ENCODE measurements around the gene WDCP. TPM values are rescaled to one million over a fixed set of nuclear protein-coding genes. Genes with fewer than 3 reads are reported as not detected.
A peak's percentile ranks its signal among the peaks of the same experiment; 100 is the strongest.
"Not testable (repeated sequence)": the region's sequence is repeated elsewhere in the genome, so short reads cannot be mapped to it uniquely, and the experiment has no call there.

WDCP gene, protein sequence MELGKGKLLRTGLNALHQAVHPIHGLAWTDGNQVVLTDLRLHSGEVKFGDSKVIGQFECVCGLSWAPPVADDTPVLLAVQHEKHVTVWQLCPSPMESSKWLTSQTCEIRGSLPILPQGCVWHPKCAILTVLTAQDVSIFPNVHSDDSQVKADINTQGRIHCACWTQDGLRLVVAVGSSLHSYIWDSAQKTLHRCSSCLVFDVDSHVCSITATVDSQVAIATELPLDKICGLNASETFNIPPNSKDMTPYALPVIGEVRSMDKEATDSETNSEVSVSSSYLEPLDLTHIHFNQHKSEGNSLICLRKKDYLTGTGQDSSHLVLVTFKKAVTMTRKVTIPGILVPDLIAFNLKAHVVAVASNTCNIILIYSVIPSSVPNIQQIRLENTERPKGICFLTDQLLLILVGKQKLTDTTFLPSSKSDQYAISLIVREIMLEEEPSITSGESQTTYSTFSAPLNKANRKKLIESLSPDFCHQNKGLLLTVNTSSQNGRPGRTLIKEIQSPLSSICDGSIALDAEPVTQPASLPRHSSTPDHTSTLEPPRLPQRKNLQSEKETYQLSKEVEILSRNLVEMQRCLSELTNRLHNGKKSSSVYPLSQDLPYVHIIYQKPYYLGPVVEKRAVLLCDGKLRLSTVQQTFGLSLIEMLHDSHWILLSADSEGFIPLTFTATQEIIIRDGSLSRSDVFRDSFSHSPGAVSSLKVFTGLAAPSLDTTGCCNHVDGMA
- 9.3 TPM for total RNA-seq
- long read RNA-seq, partial matches to known transcripts, result 0 of 3 reads
- long read RNA-seq, other reads (novel, unspliced or antisense), result 0 of 3 reads

DNA sequence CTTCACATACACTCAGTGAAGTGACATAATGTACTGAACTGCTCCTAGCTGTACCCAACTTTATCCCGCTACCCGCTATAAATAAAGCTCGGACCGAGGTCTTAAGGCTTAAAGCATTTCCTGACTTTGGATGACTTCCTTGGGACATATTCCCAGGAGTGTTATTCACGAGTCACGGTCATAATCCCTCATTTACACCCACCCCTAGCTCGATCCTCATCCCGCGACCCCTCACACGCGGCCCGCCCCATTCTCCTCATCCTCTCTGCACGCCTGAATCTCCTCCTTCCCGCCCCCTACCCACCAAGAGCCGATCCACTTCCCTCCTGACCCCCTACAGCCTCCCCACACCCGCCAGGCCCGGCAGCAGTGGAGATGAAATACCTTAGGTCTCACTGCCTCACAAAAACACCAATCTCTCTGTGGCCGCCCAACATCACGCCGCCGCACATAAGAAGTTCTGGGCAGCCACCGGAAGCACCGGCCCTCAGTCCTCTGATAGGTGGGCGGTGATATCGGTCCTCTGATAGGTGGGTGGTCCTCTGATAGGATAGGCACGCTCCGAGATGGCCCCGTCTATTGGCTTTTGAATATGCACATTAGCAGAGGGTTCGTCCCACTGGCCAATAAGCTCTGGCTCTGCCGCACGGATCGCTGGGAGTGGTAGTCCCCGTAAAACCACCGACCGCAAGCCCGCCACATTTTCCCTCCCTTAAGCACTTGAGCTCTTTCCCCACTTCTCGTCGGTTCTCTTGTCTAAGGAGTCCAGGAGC lies at the start of gene WDCP:
Gene WDCP (minus strand): TSS at position 462 of the 773 bp plus-strand sequence. CDS start 7,897 bp downstream, outside the sequence.
- ATAC-seq (peak; percentile 99), DNase-seq (peak; percentile 95)
- H3K4me3 ChIP-seq, result peak within 1 kb of the TSS; percentile 81
- H3K36me3 ChIP-seq, result no peaks in the 10 kb centered on the region
- H3K27ac ChIP-seq, result peak within 1 kb of the TSS; percentile 61
- no peaks in the 10 kb centered on the region for H3K9me3 ChIP-seq
- TF ChIP-seq, protein P1, sequence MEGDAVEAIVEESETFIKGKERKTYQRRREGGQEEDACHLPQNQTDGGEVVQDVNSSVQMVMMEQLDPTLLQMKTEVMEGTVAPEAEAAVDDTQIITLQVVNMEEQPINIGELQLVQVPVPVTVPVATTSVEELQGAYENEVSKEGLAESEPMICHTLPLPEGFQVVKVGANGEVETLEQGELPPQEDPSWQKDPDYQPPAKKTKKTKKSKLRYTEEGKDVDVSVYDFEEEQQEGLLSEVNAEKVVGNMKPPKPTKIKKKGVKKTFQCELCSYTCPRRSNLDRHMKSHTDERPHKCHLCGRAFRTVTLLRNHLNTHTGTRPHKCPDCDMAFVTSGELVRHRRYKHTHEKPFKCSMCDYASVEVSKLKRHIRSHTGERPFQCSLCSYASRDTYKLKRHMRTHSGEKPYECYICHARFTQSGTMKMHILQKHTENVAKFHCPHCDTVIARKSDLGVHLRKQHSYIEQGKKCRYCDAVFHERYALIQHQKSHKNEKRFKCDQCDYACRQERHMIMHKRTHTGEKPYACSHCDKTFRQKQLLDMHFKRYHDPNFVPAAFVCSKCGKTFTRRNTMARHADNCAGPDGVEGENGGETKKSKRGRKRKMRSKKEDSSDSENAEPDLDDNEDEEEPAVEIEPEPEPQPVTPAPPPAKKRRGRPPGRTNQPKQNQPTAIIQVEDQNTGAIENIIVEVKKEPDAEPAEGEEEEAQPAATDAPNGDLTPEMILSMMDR (IDR thresholded peaks at IDR 0.05), result no peak
- peaks cover 17% of the 10 kb centered on the region for H3K4me1 ChIP-seq
- no peaks in the 10 kb centered on the region for H3K27me3 ChIP-seq
- intact Hi-C loops (cut with DNase I), result no loop called here

DNA sequence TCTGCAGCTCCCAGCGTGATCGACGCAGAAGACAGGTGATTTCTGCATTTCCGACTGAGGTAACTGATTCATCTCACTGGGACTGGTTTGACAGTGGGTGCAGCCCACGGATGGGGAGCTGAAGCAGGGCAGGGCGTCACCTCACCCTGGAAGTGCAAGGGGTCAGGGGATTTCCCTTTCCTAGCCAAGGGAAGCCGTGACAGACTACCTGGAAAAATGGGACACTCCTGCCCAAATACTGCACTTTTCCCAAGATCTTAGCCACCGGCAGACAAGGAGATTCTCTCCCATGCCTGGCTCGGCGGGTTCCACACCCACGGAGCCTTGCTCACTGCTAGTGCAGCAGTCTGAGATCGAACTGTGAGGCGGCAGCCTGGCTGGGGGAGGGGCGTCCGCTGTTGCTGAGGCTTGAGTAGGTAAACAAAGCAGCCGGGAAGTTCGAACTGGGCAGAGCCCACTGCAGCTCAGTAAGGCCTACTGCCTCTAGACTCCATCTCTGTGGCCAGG lies 48.0 kb upstream of the WDCP start:
- H3K36me3 ChIP-seq; DNase-seq; H3K4me1 ChIP-seq; H3K9me3 ChIP-seq; H3K27ac ChIP-seq; H3K4me3 ChIP-seq; H3K27me3 ChIP-seq; intact Hi-C loops (cut with DNase I); ATAC-seq: not testable (repeated sequence)

DNA sequence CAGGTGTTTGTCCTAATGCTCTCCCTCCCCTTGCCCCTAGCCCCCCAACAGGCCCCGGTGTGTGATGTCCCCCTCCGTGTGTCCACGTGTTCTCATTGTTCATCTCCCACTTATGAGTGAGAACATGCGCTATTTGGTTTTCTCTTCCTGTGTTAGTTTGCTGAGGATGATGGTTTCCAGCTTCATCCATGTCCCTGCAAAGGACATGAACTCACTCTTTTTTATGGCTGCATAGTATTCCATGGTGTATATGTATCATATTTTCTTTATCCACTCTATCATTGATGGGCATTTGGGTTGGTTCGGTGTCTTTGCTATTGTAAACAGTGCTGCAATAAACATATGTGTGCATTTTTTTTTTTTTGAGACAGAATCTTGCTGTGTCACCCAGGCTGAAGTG lies 46.1 kb upstream of the WDCP start:
- H3K36me3 ChIP-seq; ATAC-seq; intact Hi-C loops (cut with DNase I); H3K4me1 ChIP-seq; H3K27ac ChIP-seq; DNase-seq; H3K27me3 ChIP-seq; H3K4me3 ChIP-seq; H3K9me3 ChIP-seq: not testable (repeated sequence)

DNA sequence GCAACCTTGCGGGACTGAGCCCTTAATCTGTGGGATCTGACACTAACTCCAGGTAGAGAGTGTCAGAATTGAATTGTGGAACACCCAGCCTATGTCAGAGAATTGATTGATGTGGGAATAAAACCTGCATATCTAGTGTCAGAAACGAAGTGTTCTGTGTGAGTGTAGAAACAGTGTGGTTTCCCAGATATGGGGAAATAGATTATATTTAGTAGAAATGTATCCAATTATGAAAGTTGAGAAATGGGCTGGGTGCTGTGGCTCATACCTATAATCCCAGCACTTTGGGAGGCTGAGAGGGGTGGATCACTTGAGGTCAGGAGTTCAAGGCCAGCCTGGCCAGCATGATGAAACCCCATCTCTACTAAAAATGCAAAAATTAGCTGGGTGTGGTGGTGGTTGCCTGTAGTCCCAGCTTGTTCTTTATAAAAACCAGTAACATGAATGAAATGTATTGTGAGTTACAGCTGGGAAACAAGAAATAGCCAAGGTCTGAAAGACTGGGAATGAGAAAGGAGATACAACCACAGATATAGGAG lies 41.7 kb upstream of the WDCP start:
- H3K27me3 ChIP-seq, result no peaks in the 10 kb centered on the region
- no peak for ATAC-seq
- H3K9me3 ChIP-seq, result no peaks in the 10 kb centered on the region
- DNase-seq, result no peak
- H3K4me3 ChIP-seq, result no peak overlapping the region
- H3K36me3 ChIP-seq, result peaks cover 9% of the 10 kb centered on the region
- intact Hi-C loops (cut with DNase I), result no loop called here
- peaks cover 6% of the 10 kb centered on the region for H3K4me1 ChIP-seq
- no peak overlapping the region for H3K27ac ChIP-seq
- TF ChIP-seq, protein P1 (IDR thresholded peaks at IDR 0.05), result no peak

DNA sequence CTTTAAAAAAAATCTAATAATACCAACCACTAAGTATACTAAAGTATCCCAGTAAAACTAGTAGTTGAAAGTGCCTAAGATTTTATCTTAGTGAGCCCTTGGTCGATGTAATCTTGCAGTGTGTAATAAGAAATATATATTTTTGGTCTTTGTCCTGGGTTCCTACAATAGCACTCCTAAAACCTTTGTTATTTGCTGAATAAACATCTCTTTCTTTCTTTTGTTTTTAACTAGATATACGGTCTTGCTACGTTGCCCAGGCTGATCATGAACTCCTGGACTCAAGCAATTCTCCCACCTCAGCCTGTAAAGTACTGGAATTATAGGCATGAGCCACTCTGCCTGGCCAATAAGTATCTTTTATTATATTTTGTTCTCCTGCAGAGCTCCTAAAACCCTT lies 39.8 kb upstream of the WDCP start:
- no peak for DNase-seq
- H3K4me3 ChIP-seq, result no peak overlapping the region
- H3K27ac ChIP-seq, result no peak overlapping the region
- no peak for ATAC-seq
- TF ChIP-seq, protein P1 (IDR thresholded peaks at IDR 0.05), result no peak
- intact Hi-C loops (cut with DNase I), result no loop called here
- peaks cover 22% of the 10 kb centered on the region for H3K4me1 ChIP-seq
- no peaks in the 10 kb centered on the region for H3K27me3 ChIP-seq
- H3K36me3 ChIP-seq, result peaks cover 18% of the 10 kb centered on the region
- no peaks in the 10 kb centered on the region for H3K9me3 ChIP-seq

DNA sequence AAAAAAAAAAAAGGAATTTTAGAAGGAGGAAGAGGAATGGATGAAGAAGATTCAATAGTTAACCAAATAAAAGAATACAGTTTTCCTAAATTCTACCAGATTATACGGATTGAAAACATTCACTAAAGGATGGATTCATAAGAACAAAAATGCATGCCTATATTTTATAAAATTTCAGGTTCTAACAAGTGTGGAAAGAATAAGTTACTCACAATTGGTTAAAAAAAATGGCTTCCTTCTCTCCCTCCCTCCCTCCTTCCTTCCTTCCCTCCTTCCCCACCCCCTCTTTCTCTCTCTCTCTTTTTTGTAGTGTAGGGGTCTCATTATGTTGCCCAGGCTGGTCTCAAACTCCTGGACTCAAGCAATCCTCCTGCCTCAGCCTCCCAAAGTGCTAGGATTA lies 39.0 kb upstream of the WDCP start:
- TF ChIP-seq, protein P1 (IDR thresholded peaks at IDR 0.05), result no peak
- no peak for ATAC-seq
- Histone ChIP-seq H3K9me3 (no peaks in the 10 kb centered on the region), H3K4me3 (no peak overlapping the region), H3K36me3 (peaks cover 20% of the 10 kb centered on the region), H3K27me3 (no peaks in the 10 kb centered on the region), H3K4me1 (peaks cover 22% of the 10 kb centered on the region), H3K27ac (no peak overlapping the region)
- intact Hi-C loops (cut with DNase I), result no loop called here
- no peak for DNase-seq
